ENCODE measurements around the gene PPP1R14C.

DNA sequence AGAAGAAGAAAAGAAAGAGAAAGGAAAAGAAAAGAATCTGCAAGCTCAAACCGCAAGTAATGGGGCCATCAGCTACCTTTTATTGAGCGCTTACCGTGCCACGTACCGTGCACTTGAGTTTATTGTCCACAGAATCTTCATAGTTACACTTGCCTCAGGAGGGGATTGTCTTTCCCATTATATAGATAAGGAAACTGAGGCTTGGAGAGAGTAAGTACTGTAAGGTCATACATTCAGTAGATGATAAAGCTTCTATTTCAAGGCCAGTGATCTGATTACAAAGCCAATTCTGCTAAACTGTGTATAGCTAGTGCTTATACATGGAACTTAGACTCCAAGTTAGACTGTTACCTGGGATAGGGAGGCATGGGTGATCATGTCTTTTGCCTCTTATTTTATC lies 115.5 kb downstream of the PPP1R14C start:
- TF ChIP-seq, protein P1, sequence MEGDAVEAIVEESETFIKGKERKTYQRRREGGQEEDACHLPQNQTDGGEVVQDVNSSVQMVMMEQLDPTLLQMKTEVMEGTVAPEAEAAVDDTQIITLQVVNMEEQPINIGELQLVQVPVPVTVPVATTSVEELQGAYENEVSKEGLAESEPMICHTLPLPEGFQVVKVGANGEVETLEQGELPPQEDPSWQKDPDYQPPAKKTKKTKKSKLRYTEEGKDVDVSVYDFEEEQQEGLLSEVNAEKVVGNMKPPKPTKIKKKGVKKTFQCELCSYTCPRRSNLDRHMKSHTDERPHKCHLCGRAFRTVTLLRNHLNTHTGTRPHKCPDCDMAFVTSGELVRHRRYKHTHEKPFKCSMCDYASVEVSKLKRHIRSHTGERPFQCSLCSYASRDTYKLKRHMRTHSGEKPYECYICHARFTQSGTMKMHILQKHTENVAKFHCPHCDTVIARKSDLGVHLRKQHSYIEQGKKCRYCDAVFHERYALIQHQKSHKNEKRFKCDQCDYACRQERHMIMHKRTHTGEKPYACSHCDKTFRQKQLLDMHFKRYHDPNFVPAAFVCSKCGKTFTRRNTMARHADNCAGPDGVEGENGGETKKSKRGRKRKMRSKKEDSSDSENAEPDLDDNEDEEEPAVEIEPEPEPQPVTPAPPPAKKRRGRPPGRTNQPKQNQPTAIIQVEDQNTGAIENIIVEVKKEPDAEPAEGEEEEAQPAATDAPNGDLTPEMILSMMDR (IDR thresholded peaks at IDR 0.05), result no peak
- no peak for TF ChIP-seq POLR2A (IDR thresholded peaks at IDR 0.05)

Measured in uterus (tissue), 2 donors.